CD14-positive monocyte (primary cell): ENCODE data around the gene FAT1. TPM values are rescaled to one million over a fixed set of nuclear protein-coding genes. Genes with fewer than 3 reads are reported as not detected.

ENCODE experiments used
- DNase-seq, 3 donors: peaks; one replicate each; pipeline ENCODE4 v3.0.0-alpha.2; 2011 to 2022
- H2AFZ ChIP-seq: 2 replicates; pipeline ENCODE4 v1.6.0; 2012; ENCODE audit warnings: mild to moderate bottlenecking, low read depth, low read length, inconsistent platforms; ENCODE audit not compliant: insufficient read depth, poor library complexity, severe bottlenecking
- H3K27ac ChIP-seq, 2 donors: 1 replicate in 1 of 2; 2 replicates in 1 of 2; pipeline ENCODE4 v1.5.1; 2012 to 2013; ENCODE audit warnings: low read length in 2 of 2, control low read depth in 1 of 2, inconsistent platforms in 1 of 2, low read depth in 1 of 2, mild to moderate bottlenecking in 1 of 2
- H3K27me3 ChIP-seq, 2 donors: one replicate each; pipeline versions ENCODE4 v1.6.0 to v1.6.1; 2011 to 2013; ENCODE audit warnings: low read length in 2 of 2; ENCODE audit not compliant: control insufficient read depth in 2 of 2, insufficient read depth in 2 of 2
- H3K36me3 ChIP-seq, 2 donors: replicated peaks in 1 of 2; 1 replicate in 1 of 2; 2 replicates in 1 of 2; pipeline versions ENCODE4 v1.5.1 to v1.6.1; 2012 to 2013; ENCODE audit warnings: low read length in 2 of 2, control low read depth in 1 of 2, inconsistent platforms in 1 of 2, mild to moderate bottlenecking in 1 of 2; ENCODE audit not compliant: insufficient read depth in 2 of 2, control insufficient read depth in 1 of 2
- H3K4me1 ChIP-seq, 2 donors: 1 replicate in 1 of 2; 2 replicates in 1 of 2; pipeline versions ENCODE4 v1.5.1 to v1.6.1; 2012 to 2013; ENCODE audit warnings: low read length in 2 of 2, control low read depth in 1 of 2, inconsistent platforms in 1 of 2, mild to moderate bottlenecking in 1 of 2, moderate library complexity in 1 of 2; ENCODE audit not compliant: insufficient read depth in 2 of 2, control insufficient read depth in 1 of 2
- H3K4me2 ChIP-seq: replicated peaks from 2 replicates; pipeline ENCODE3; 2012; ENCODE audit warnings: low read length, moderate library complexity, mild to moderate bottlenecking; ENCODE audit not compliant: poor library complexity, severe bottlenecking; ENCODE audit errors: extremely low read depth
- H3K4me3 ChIP-seq, 3 experiments: fragments of 200-600 bp in 1 of 3; sonication (generic) in 1 of 3; replicated peaks in 1 of 3; 1 replicate in 2 of 3; 2 replicates in 1 of 3; pipeline ENCODE4 v1.5.1; 2011 to 2013; ENCODE audit warnings: low read length in 3 of 3, mild to moderate bottlenecking in 3 of 3, control low read depth in 2 of 3, low read depth in 2 of 3, inconsistent platforms in 1 of 3, moderate library complexity in 1 of 3
- H3K79me2 ChIP-seq: 2 replicates; pipeline ENCODE4 v1.6.0; 2012; ENCODE audit warnings: mild to moderate bottlenecking, control low read depth, inconsistent platforms, low read length, moderate library complexity; ENCODE audit not compliant: insufficient read depth
- H3K9ac ChIP-seq: 2 replicates; pipeline ENCODE4 v1.6.0; 2017; ENCODE audit warnings: low read length, mild to moderate bottlenecking; ENCODE audit not compliant: insufficient read depth, poor library complexity, severe bottlenecking
- H3K9me3 ChIP-seq, 2 donors: replicated peaks in 1 of 2; 1 replicate in 1 of 2; 2 replicates in 1 of 2; pipeline versions ENCODE4 v1.5.1 to v1.6.1; 2012 to 2013; ENCODE audit warnings: low read length in 2 of 2, control low read depth in 1 of 2; ENCODE audit not compliant: control insufficient read depth in 1 of 2, insufficient read depth in 1 of 2
- H4K20me1 ChIP-seq: 2 replicates; pipeline ENCODE4 v1.6.0; 2012; ENCODE audit warnings: mild to moderate bottlenecking, low read length, control low read depth, moderate library complexity; ENCODE audit not compliant: insufficient read depth
- H3K27ac Mint-ChIP-seq, 7 donors: one replicate each; pipeline ENCODE4 v1.8.0; 2020; ENCODE audit warnings: mild to moderate bottlenecking in 7 of 7, mixed read lengths in 7 of 7, moderate library complexity in 6 of 7, inconsistent platforms in 2 of 7
- H3K27me3 Mint-ChIP-seq, 3 donors: one replicate each; pipeline ENCODE4 v1.8.0; 2021 to 2022; ENCODE audit warnings: low read depth in 3 of 3, mild to moderate bottlenecking in 3 of 3, mixed read lengths in 3 of 3, moderate library complexity in 3 of 3, inconsistent platforms in 1 of 3
- H3K36me3 Mint-ChIP-seq, 2 donors: one replicate each; pipeline ENCODE4 v1.8.0; 2020; ENCODE audit warnings: mixed read lengths in 2 of 2, inconsistent platforms in 1 of 2, mild to moderate bottlenecking in 1 of 2
- H3K4me1 Mint-ChIP-seq: one replicate; pipeline ENCODE4 v1.8.0; 2020; ENCODE audit warnings: mild to moderate bottlenecking, mixed read lengths
- H3K4me3 Mint-ChIP-seq, 2 donors: one replicate each; pipeline ENCODE4 v1.8.0; 2020; ENCODE audit warnings: mild to moderate bottlenecking in 2 of 2, mixed read lengths in 2 of 2, moderate library complexity in 1 of 2
- H3K9me3 Mint-ChIP-seq, 7 donors: one replicate each; pipeline ENCODE4 v1.8.0; 2020 to 2022; ENCODE audit warnings: mixed read lengths in 7 of 7, mild to moderate bottlenecking in 6 of 7, moderate library complexity in 6 of 7, inconsistent platforms in 2 of 7
- CTCF ChIP-seq: fragments of 200-600 bp; IDR thresholded peaks from one replicate; pipeline ENCODE4 v1.8.0; 2022; ENCODE audit warnings: antibody characterized with exemption, mild to moderate bottlenecking
- WGBS: methylation state at CpG from one replicate; pipeline ENCODE4 v1.1.5; 2013; ENCODE audit warnings: missing lambda C conversion rate; ENCODE audit not compliant: insufficient coverage; 5-methylcytosine and 5-hydroxymethylcytosine counted together
- intact Hi-C, 2 donors: fragments of 100-400 bp; cut with micrococcal nuclease; formaldehyde crosslinking; loops; one replicate each; pipeline versions ENCODE4 v1.15.0 to v1.15.1; 2023
- polyA minus RNA-seq: library from RNA; depleted of rRNA, polyadenylated mRNA; stranded (reverse); fragments of >200 nt; gene quantifications from 2 replicates; pipeline ENCODE4 v1.2.3, GENCODE V29; 2012
- polyA plus RNA-seq, 3 donors: library from polyadenylated mRNA; depleted of rRNA in 1 of 3; unstranded in 2 of 3; stranded (reverse) in 1 of 3; fragments of 300-500 nt in 2 of 3; fragments of >200 nt in 1 of 3; fragmentation: Illumina TruSeq in 2 of 3; gene quantifications; 1 replicate in 2 of 3; 2 replicates in 1 of 3; pipeline ENCODE4 v1.2.3, GENCODE V29; 2012 to 2021
- total RNA-seq, 12 experiments: library from RNA in 1 of 12; stranded (reverse) in 1 of 12; fragments of 120-200 nt in 1 of 12; gene quantifications; one replicate each; pipeline ENCODE4 v1.2.4 and lab custom pipeline; 2013 to 2026; ENCODE audit warnings: mixed read lengths in 6 of 12, inconsistent platforms in 1 of 12

Gene FAT1
- total RNA-seq (2013), result 1.3 TPM
- polyA plus RNA-seq (not detected), polyA minus RNA-seq (0.14 TPM in 1 of 2 replicates, not detected in the other), total RNA-seq (lab: John Stamatoyannopoulos, UW) (0 to 7.9 (median 0.23) reads per million in 11 experiments)

- Mint-ChIP-seq H3K27me3 (peaks cover 58 to 66% (median 64%) of the 10 kb centered on the region in 3 donors), H3K9me3 (peaks cover 2 to 41% (median 20%) of the 10 kb centered on the region in 7 donors), H3K36me3 (peaks cover 0 to 8% of the 10 kb centered on the region in 2 donors), H3K4me3 (peak within 1 kb of the TSS; percentile 42 to 87), H3K4me1 (peaks cover 12% of the 10 kb centered on the region), H3K27ac (no peak within 1 kb of the TSS)
- intact Hi-C loops, result no loop called here
- Histone ChIP-seq H3K27ac (no peak within 1 kb of the TSS), H3K9me3 (peaks cover 12 to 52% of the 10 kb centered on the region in 2 donors), H3K4me2 (peak within 1 kb of the TSS; percentile 36), H3K27me3 (peaks cover 54 to 73% of the 10 kb centered on the region in 2 donors), H2AFZ (no peak within 1 kb of the TSS), H3K4me3 (peak within 1 kb of the TSS in 1 of 3 experiments; percentile 32), H4K20me1 (no peaks in the 10 kb centered on the region), H3K9ac (no peak within 1 kb of the TSS), H3K36me3 (no peaks in the 10 kb centered on the region), H3K4me1 (peaks cover 0 to 3% of the 10 kb centered on the region in 2 donors), H3K79me2 (no peaks in the 10 kb centered on the region)
- TF ChIP-seq CTCF, result no peak
- WGBS, result under 1% methylated on average over 112 of the region's 112 CpGs
- DNase-seq, result no peak
Observed at GRCh38 chr4:186723292-186724057, at the start of gene FAT1. TSS of gene FAT1 (minus strand) at chr4:186723856. CDS start at chr4:186709827, 14,029 bp downstream.

- no peak for DNase-seq
Observed at GRCh38 chr4:186772936-186773487, 49.4 kb upstream of the FAT1 start.

More at GRCh38 chr4:186772936-186773487, 49.4 kb upstream of the FAT1 start:
- Histone ChIP-seq H3K27ac (no peak overlapping the region), H3K4me1 (no peaks in the 10 kb centered on the region), H3K4me3 (no peak overlapping the region), H3K79me2 (no peaks in the 10 kb centered on the region), H3K9me3 (no peaks in the 10 kb centered on the region), H4K20me1 (no peaks in the 10 kb centered on the region), H2AFZ (no peak overlapping the region), H3K27me3 (no peaks in the 10 kb centered on the region), H3K4me2 (no peak overlapping the region), H3K9ac (no peak overlapping the region), H3K36me3 (no peaks in the 10 kb centered on the region)
- H3K4me3 Mint-ChIP-seq, result no peak overlapping the region
- peaks cover 0 to 6% (median 3%) of the 10 kb centered on the region in 7 donors for H3K9me3 Mint-ChIP-seq
- H3K27ac Mint-ChIP-seq, result no peak overlapping the region
- no peaks in the 10 kb centered on the region for H3K36me3 Mint-ChIP-seq
- H3K4me1 Mint-ChIP-seq, result no peaks in the 10 kb centered on the region
- TF ChIP-seq CTCF, result no peak
- 86% methylated on average over 5 of the region's 12 CpGs for WGBS
- intact Hi-C loops, result no loop called here
- H3K27me3 Mint-ChIP-seq, result no peaks in the 10 kb centered on the region
